ENCODE measurements around the gene RYK. TPM values are rescaled to one million over a fixed set of nuclear protein-coding genes. Genes with fewer than 3 reads are reported as not detected.

The RYK gene
- total RNA-seq, 1 donor from 2014 or later, result 56.6 TPM

DNA sequence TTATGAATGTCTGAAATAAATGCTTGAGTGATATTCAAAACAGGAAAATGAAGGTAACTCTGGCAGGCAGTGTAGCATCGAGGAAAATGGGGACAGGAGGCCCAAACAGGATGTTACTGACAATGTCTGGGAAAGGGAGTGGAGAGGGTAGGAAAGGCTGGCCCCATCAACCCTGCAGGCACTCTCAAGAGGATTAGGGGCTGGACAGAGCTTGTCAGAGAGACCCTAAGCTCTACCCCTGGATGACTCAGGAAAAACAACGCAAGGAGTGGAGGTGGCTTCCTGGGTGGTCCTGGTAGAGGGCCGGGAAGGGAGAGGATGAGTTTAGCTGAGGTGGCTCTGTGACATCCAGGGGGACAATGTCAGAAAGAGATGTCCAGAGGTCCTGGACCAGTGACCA lies 106.0 kb downstream of the RYK start:
- Histone ChIP-seq H3K27ac (peak overlapping the region; percentile 13), H3K27me3 (no peaks in the 10 kb centered on the region), H3K4me3 (no peak overlapping the region), H3K9me3 (no peaks in the 10 kb centered on the region), H3K36me3 (no peaks in the 10 kb centered on the region), H3K4me1 (peaks cover 11% of the 10 kb centered on the region)
- DNase-seq (no peak), ATAC-seq (peak; percentile 27)
- intact Hi-C loops (cut with DNase I), result no loop called here
- TF ChIP-seq, protein P1, sequence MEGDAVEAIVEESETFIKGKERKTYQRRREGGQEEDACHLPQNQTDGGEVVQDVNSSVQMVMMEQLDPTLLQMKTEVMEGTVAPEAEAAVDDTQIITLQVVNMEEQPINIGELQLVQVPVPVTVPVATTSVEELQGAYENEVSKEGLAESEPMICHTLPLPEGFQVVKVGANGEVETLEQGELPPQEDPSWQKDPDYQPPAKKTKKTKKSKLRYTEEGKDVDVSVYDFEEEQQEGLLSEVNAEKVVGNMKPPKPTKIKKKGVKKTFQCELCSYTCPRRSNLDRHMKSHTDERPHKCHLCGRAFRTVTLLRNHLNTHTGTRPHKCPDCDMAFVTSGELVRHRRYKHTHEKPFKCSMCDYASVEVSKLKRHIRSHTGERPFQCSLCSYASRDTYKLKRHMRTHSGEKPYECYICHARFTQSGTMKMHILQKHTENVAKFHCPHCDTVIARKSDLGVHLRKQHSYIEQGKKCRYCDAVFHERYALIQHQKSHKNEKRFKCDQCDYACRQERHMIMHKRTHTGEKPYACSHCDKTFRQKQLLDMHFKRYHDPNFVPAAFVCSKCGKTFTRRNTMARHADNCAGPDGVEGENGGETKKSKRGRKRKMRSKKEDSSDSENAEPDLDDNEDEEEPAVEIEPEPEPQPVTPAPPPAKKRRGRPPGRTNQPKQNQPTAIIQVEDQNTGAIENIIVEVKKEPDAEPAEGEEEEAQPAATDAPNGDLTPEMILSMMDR (IDR thresholded peaks at IDR 0.05), result no peak

- H3K36me3 ChIP-seq, result no peaks in the 10 kb centered on the region
- TF ChIP-seq, protein P1 (IDR thresholded peaks at IDR 0.05), result no peak
- ATAC-seq (no peak), DNase-seq (no peak)
- H3K4me1 ChIP-seq, result peaks cover 11% of the 10 kb centered on the region
- H3K27ac ChIP-seq, result peak overlapping the region; percentile 13
- H3K4me3 ChIP-seq, result no peak overlapping the region
- no peaks in the 10 kb centered on the region for H3K9me3 ChIP-seq
- intact Hi-C loops (cut with DNase I), result no loop called here
- H3K27me3 ChIP-seq, result no peaks in the 10 kb centered on the region
Observed at GRCh38 chr3:134143828-134144401, 106.7 kb downstream of the RYK start.

DNA sequence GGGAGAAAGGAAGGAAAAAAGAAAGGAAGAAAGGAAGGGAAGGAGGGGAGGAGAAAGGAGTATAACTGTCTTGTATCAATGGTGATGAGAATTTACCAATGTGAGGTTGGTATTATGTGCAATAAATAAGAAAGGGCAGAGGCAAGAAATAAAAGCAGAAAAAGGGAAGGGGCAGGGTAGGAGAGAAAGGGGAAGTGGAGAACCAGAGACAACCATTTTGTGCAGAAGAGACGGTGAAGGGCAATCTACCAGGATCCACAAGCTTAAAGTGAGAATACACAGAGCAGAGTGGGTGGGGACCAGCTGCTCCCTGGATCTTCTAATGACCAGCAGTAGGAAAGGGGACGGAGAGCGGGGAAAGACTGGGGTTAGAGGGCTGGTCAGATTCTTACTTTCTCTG lies 114.1 kb downstream of the RYK start:
- intact Hi-C loops (cut with DNase I), result no loop called here
- Histone ChIP-seq H3K27ac (no peak overlapping the region), H3K36me3 (no peaks in the 10 kb centered on the region), H3K4me1 (no peaks in the 10 kb centered on the region), H3K27me3 (no peaks in the 10 kb centered on the region), H3K4me3 (no peak overlapping the region), H3K9me3 (no peaks in the 10 kb centered on the region)
- TF ChIP-seq, protein P1 (IDR thresholded peaks at IDR 0.05), result no peak
- ATAC-seq (peak; percentile 28), DNase-seq (no peak)

- no peak for DNase-seq
- H3K4me3 ChIP-seq, result no peak overlapping the region
- ATAC-seq, result no peak
- H3K27ac ChIP-seq, result no peak overlapping the region
- no peaks in the 10 kb centered on the region for H3K36me3 ChIP-seq
- no peaks in the 10 kb centered on the region for H3K9me3 ChIP-seq
- no peaks in the 10 kb centered on the region for H3K4me1 ChIP-seq
- intact Hi-C loops (cut with DNase I), result no loop called here
- TF ChIP-seq, protein P1 (IDR thresholded peaks at IDR 0.05), result no peak
- H3K27me3 ChIP-seq, result no peaks in the 10 kb centered on the region
Observed at GRCh38 chr3:134134698-134135415, 115.8 kb downstream of the RYK start.

DNA sequence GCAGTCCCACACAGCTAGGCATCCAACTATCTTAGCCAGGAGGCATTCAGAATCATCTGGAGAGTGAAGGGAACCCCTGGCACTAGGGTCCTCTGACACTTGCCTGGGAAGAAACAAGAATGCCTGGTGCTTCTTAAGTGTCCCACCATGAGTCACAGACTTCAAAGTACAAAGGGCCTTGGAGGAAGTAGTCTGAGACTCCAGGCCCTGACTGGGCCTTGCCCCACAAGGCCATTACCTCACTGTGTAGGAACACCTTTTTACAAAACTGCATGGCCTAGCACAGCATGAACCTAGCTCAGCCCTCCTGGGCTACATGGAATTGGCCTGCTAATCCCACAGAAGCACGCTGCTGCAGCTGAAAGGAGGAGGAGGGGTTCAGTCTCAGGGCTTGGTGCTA lies 116.4 kb downstream of the RYK start:
- ATAC-seq, result peak; percentile 30
- intact Hi-C loops (cut with DNase I), result no loop called here
- Histone ChIP-seq H3K4me3 (no peak overlapping the region), H3K36me3 (no peaks in the 10 kb centered on the region), H3K9me3 (no peaks in the 10 kb centered on the region), H3K4me1 (no peaks in the 10 kb centered on the region), H3K27ac (no peak overlapping the region), H3K27me3 (no peaks in the 10 kb centered on the region)
- DNase-seq, result no peak
- TF ChIP-seq, protein P1 (IDR thresholded peaks at IDR 0.05), result no peak

Data from upper lobe of right lung (tissue), 1 donor.